ENCODE results near the gene PPM1L.

GRCh38 chr3:160765211-160765610, 9.2 kb downstream of the PPM1L start:
- no peak for TF ChIP-seq CTCF (IDR thresholded peaks at IDR 0.05)
- no peak for TF ChIP-seq POLR2A (IDR thresholded peaks at IDR 0.05)

Measured in ovary (tissue), 3 donors.